WTC11 (cell line): ENCODE measurements around the gene REEP6. TPM values are rescaled to one million over a fixed set of nuclear protein-coding genes. Genes with fewer than 3 reads are reported as not detected.

Experiments used
- ATAC-seq: fragments of 200-7000 bp; cut with Tn5 transposase; 2 replicates; pipeline ENCODE4 v1.10.0; 2021; ENCODE audit warnings: mild to moderate bottlenecking, moderate library complexity
- CTCF ChIA-PET: fragments of 300-600 bp; sonication (Branson Sonifier 250); formaldehyde crosslinking; loops from one replicate; lab custom pipeline; 2021; ENCODE audit warnings: antibody characterized with exemption; lab: Charles Lee
- POLR2A ChIA-PET: fragments of 350-600 bp; sonication (Branson Sonifier 250); formaldehyde crosslinking; loops from one replicate; lab custom pipeline; 2021; ENCODE audit warnings: antibody characterized with exemption; lab: Charles Lee
- DNase-seq: peaks from one replicate; pipeline ENCODE4 v3.0.0; 2021; ENCODE audit warnings: low spot score
- H3K27ac Mint-ChIP-seq: 2 replicates; pipeline ENCODE4 v1.8.0; 2021; ENCODE audit warnings: mixed read lengths
- H3K27me3 Mint-ChIP-seq: 2 replicates; pipeline ENCODE4 v1.8.0; 2021; ENCODE audit warnings: low read depth, mild to moderate bottlenecking, moderate library complexity, mixed read lengths
- H3K36me3 Mint-ChIP-seq: 2 replicates; pipeline ENCODE4 v1.8.0; 2021; ENCODE audit warnings: mixed read lengths
- H3K4me1 Mint-ChIP-seq: 2 replicates; pipeline ENCODE4 v1.8.0; 2022; ENCODE audit warnings: mixed read lengths
- H3K4me3 Mint-ChIP-seq: 2 replicates; pipeline ENCODE4 v1.8.0; 2021; ENCODE audit warnings: mild to moderate bottlenecking, moderate library complexity, mixed read lengths
- H3K9me3 Mint-ChIP-seq: 2 replicates; pipeline ENCODE4 v1.8.0; 2021; ENCODE audit warnings: mixed read lengths
- E2F1 ChIP-seq: sonication (generic); formaldehyde crosslinking; IDR thresholded peaks from 2 replicates; pipeline ENCODE4 v1.8.0; 2022; ENCODE audit warnings: mild to moderate bottlenecking, missing genetic modification reagents
- E2F5 ChIP-seq: sonication (generic); formaldehyde crosslinking; IDR thresholded peaks from 2 replicates; pipeline ENCODE4 v1.8.1; 2022; ENCODE audit warnings: mild to moderate bottlenecking, moderate library complexity, missing genetic modification reagents
- GRHL2 ChIP-seq: fragments of 250-450 bp; sonication (Bioruptor Pico); IDR thresholded peaks from 2 replicates; pipeline ENCODE4 v1.8.0; 2022; ENCODE audit warnings: mild to moderate bottlenecking, moderate library complexity; ENCODE audit not compliant: insufficient replicate concordance, severe bottlenecking
- GTF2I ChIP-seq: fragments of 250-450 bp; sonication (Bioruptor Pico); conservative IDR thresholded peaks from 2 replicates; pipeline ENCODE4 v1.4.0; 2021; ENCODE audit warnings: mild to moderate bottlenecking
- IRF2 ChIP-seq: sonication (generic); formaldehyde crosslinking; IDR thresholded peaks from 2 replicates; pipeline ENCODE4 v1.8.0; 2022; ENCODE audit warnings: low read depth, missing genetic modification reagents, borderline replicate concordance
- JAZF1 ChIP-seq: fragments of 250-450 bp; sonication (Bioruptor Pico); IDR thresholded peaks from 2 replicates; pipeline ENCODE4 v1.9.0; 2021; ENCODE audit warnings: moderate library complexity, mild to moderate bottlenecking, inconsistent platforms
- JUN ChIP-seq: sonication (generic); formaldehyde crosslinking; IDR thresholded peaks from 2 replicates; pipeline ENCODE4 v1.8.0; 2023; ENCODE audit warnings: mild to moderate bottlenecking, missing genetic modification reagents
- MXD4 ChIP-seq: fragments of 250-450 bp; sonication (Bioruptor Pico); IDR thresholded peaks from 2 replicates; pipeline ENCODE4 v1.8.0; 2021; ENCODE audit warnings: mild to moderate bottlenecking, moderate library complexity, borderline replicate concordance
- PREB ChIP-seq: sonication (generic); formaldehyde crosslinking; IDR thresholded peaks from 2 replicates; pipeline ENCODE4 v1.8.1; 2022; ENCODE audit warnings: mild to moderate bottlenecking, missing genetic modification reagents, moderate library complexity, borderline replicate concordance
- RELA ChIP-seq: sonication (generic); formaldehyde crosslinking; IDR thresholded peaks from 2 replicates; pipeline ENCODE4 v1.8.1; 2022; ENCODE audit warnings: missing genetic modification reagents, mild to moderate bottlenecking, borderline replicate concordance
- TEAD1 ChIP-seq: sonication (generic); formaldehyde crosslinking; IDR thresholded peaks from 2 replicates; pipeline ENCODE4 v1.8.0; 2022; ENCODE audit warnings: mild to moderate bottlenecking, missing genetic modification reagents
- TEAD4 ChIP-seq: sonication (generic); formaldehyde crosslinking; IDR thresholded peaks from 2 replicates; pipeline ENCODE4 v1.8.0; 2022; ENCODE audit warnings: mild to moderate bottlenecking, missing genetic modification reagents
- USF2 ChIP-seq: sonication (generic); formaldehyde crosslinking; IDR thresholded peaks from 2 replicates; pipeline ENCODE4 v1.8.1; 2023; ENCODE audit warnings: mild to moderate bottlenecking, missing genetic modification reagents, moderate library complexity
- ZNF263 ChIP-seq: sonication (generic); formaldehyde crosslinking; IDR thresholded peaks from 2 replicates; pipeline ENCODE4 v1.8.1; 2022; ENCODE audit warnings: low read depth, mild to moderate bottlenecking, moderate library complexity, missing genetic modification reagents
- ZNF425 ChIP-seq: fragments of 250-450 bp; sonication (Bioruptor Pico); conservative IDR thresholded peaks from 2 replicates; pipeline ENCODE4 v1.9.0; 2021; ENCODE audit warnings: mild to moderate bottlenecking
- total RNA-seq: library from RNA; stranded (reverse); gene quantifications from 3 replicates; pipeline ENCODE4 v1.2.3, GENCODE V29; 2021

Gene REEP6
- total RNA-seq, 1 experiment from 2014 or later: 17.0 TPM

GRCh38 chr19:1522838-1523237, 31.9 kb downstream of the REEP6 start (continued):
- no peak for TF ChIP-seq ZNF263 (CRISPR knock-in tag)
- no peak for TF ChIP-seq JAZF1 (CRISPR knock-in tag)
- TF ChIP-seq ZNF425 (CRISPR knock-in tag): no peak
- TF ChIP-seq E2F1: no peak

GRCh38 chr19:1523412-1524286, 32.7 kb downstream of the REEP6 start, which contains the start of gene PLK5:
PLK5 (plus strand) TSS chr19:1524077; CDS start chr19:1526997, 2,920 bp downstream.
- ChIA-PET POLR2A (no interaction called here), CTCF (interaction anchor here (0.6 to 1.4 kb wide), 7 partner anchors 9 to 314 kb away, joined by 3 to 7 read pairs (median 4); no protein-coding TSS in a partner anchor)
- Mint-ChIP-seq H3K4me1 (peaks cover 5% of the 10 kb centered on the region), H3K27ac (no peak within 1 kb of the TSS), H3K27me3 (peaks cover 48% of the 10 kb centered on the region), H3K36me3 (no peaks in the 10 kb centered on the region), H3K9me3 (no peaks in the 10 kb centered on the region), H3K4me3 (peak within 1 kb of the TSS; percentile 68)
- DNase-seq (peak; percentile 56), ATAC-seq (peak; percentile 68)
- TF ChIP-seq MXD4 (CRISPR knock-in tag) (no peak), GTF2I (peak; percentile 87), GRHL2 (CRISPR knock-in tag) (no peak), USF2 (CRISPR knock-in tag) (peak; percentile 19; the same call in 1 of the 2 replicates), RELA (CRISPR knock-in tag) (no peak), JAZF1 (CRISPR knock-in tag) (no peak), IRF2 (no peak), ZNF263 (CRISPR knock-in tag) (no peak), PREB (no peak)

GRCh38 chr19:1524287-1524971, 33.4 kb downstream of the REEP6 start:
- TF ChIP-seq TEAD1 (CRISPR knock-in tag) (0 out of 2 replicates have a peak, but pooled peaks have one; percentile 28), TEAD4 (0 out of 2 replicates have a peak, but pooled peaks have one; percentile 58), JUN (CRISPR knock-in tag) (0 out of 2 replicates have a peak, but pooled peaks have one; percentile 48), E2F5 (CRISPR knock-in tag) (no peak), GRHL2 (CRISPR knock-in tag) (no peak), IRF2 (no peak)
- Mint-ChIP-seq H3K36me3 (no peaks in the 10 kb centered on the region), H3K4me3 (peak overlapping the region; percentile 68), H3K27ac (no peak overlapping the region), H3K4me1 (peaks cover 5% of the 10 kb centered on the region), H3K27me3 (peaks cover 48% of the 10 kb centered on the region), H3K9me3 (no peaks in the 10 kb centered on the region)
- ChIA-PET CTCF (interaction anchor here (0.6 to 1.4 kb wide), 4 partner anchors 10 to 66 kb away, joined by 3 to 7 read pairs (median 4); no protein-coding TSS in a partner anchor), POLR2A (no interaction called here)
- DNase-seq (no peak), ATAC-seq (peak; percentile 29)
